BLaER1 (cell line): Measurements from ENCODE around the gene RASL10A.
A peak's percentile ranks its signal among the peaks of the same experiment; 100 is the strongest.

ENCODE experiments used
- H3K27ac ChIP-seq: shearing (Covaris generic); formaldehyde crosslinking; 2 replicates; pipeline ENCODE4 v1.8.1; 2022
- H3K27me3 ChIP-seq: shearing (Covaris generic); formaldehyde crosslinking; 2 replicates; pipeline ENCODE4 v1.8.1; 2022
- H3K36me3 ChIP-seq: shearing (Covaris generic); formaldehyde crosslinking; 2 replicates; pipeline ENCODE4 v1.8.1; 2022
- H3K4me1 ChIP-seq: shearing (Covaris generic); formaldehyde crosslinking; 2 replicates; pipeline ENCODE4 v1.8.1; 2022
- H3K4me2 ChIP-seq: shearing (Covaris generic); formaldehyde crosslinking; 2 replicates; pipeline ENCODE4 v1.8.1; 2022
- H3K4me3 ChIP-seq: shearing (Covaris generic); formaldehyde crosslinking; 2 replicates; pipeline ENCODE4 v1.8.1; 2022
- H3K9ac ChIP-seq: shearing (Covaris generic); formaldehyde crosslinking; 2 replicates; pipeline ENCODE4 v1.8.1; 2022
- H3K9me3 ChIP-seq: shearing (Covaris generic); formaldehyde crosslinking; 2 replicates; pipeline ENCODE4 v1.8.1; 2022
- H4K20me1 ChIP-seq: shearing (Covaris generic); formaldehyde crosslinking; 2 replicates; pipeline ENCODE4 v1.8.1; 2022
- Cebpa-rat ChIP-seq: shearing (Covaris generic); IDR thresholded peaks from 2 replicates; pipeline ENCODE4 v1.8.1; 2022

Gene RASL10A

GRCh38 chr22:29267858-29268510, 47.5 kb downstream of the RASL10A start, which contains the start of the genes EWSR1 and RHBDD3:
TSS of gene EWSR1 (plus strand) at chr22:29268268. CDS start at chr22:29268337, 69 bp downstream.
TSS of gene RHBDD3 (minus strand) at chr22:29267981. CDS start at chr22:29265626, 2,355 bp downstream.
- Histone ChIP-seq H3K9ac (peak within 1 kb of the TSS; percentile 100), H3K9me3 (no peaks in the 10 kb centered on the region), H3K36me3 (peaks cover 64% of the 10 kb centered on the region), H4K20me1 (peaks cover 62% of the 10 kb centered on the region), H3K4me1 (peaks cover 78% of the 10 kb centered on the region), H3K4me2 (peak within 1 kb of the TSS; percentile 99), H3K27me3 (no peaks in the 10 kb centered on the region), H3K27ac (peak within 1 kb of the TSS; percentile 100), H3K4me3 (peak within 1 kb of the TSS; percentile 87)
- no peak for TF ChIP-seq Cebpa-rat

GRCh38 chr22:29267462-29267857, 48.0 kb downstream of the RASL10A start:
- Histone ChIP-seq H3K4me3 (peak overlapping the region; percentile 87), H3K4me1 (peaks cover 78% of the 10 kb centered on the region), H3K9me3 (no peaks in the 10 kb centered on the region), H3K27ac (peak overlapping the region; percentile 100), H4K20me1 (peaks cover 62% of the 10 kb centered on the region), H3K36me3 (peaks cover 58% of the 10 kb centered on the region), H3K9ac (peak overlapping the region; percentile 100), H3K4me2 (peak overlapping the region; percentile 99), H3K27me3 (no peaks in the 10 kb centered on the region)
- TF ChIP-seq Cebpa-rat = no peak

GRCh38 chr22:29266564-29267461, 48.7 kb downstream of the RASL10A start:
- Histone ChIP-seq H3K4me3 (peak overlapping the region; percentile 87), H3K4me1 (peaks cover 72% of the 10 kb centered on the region), H3K9me3 (no peaks in the 10 kb centered on the region), H3K27ac (peak overlapping the region; percentile 100), H4K20me1 (peaks cover 60% of the 10 kb centered on the region), H3K4me2 (peak overlapping the region; percentile 99), H3K36me3 (peaks cover 52% of the 10 kb centered on the region), H3K9ac (peak overlapping the region; percentile 100), H3K27me3 (no peaks in the 10 kb centered on the region)
- no peak for TF ChIP-seq Cebpa-rat

- Histone ChIP-seq H3K9me3 (no peaks in the 10 kb centered on the region), H3K9ac (no peak overlapping the region; the same call in 1 of the 2 replicates), H3K4me3 (no peak overlapping the region), H3K4me2 (peak overlapping the region; percentile 99), H3K4me1 (peaks cover 63% of the 10 kb centered on the region), H3K27ac (no peak overlapping the region), H4K20me1 (peaks cover 60% of the 10 kb centered on the region), H3K36me3 (peaks cover 43% of the 10 kb centered on the region), H3K27me3 (no peaks in the 10 kb centered on the region)
- no peak for TF ChIP-seq Cebpa-rat
Observed at GRCh38 chr22:29265929-29266328, 49.6 kb downstream of the RASL10A start.

GRCh38 chr22:29265305-29265704, 50.2 kb downstream of the RASL10A start:
- H4K20me1 ChIP-seq = peaks cover 60% of the 10 kb centered on the region
- no peak overlapping the region; the same call in 1 of the 2 replicates for H3K9ac ChIP-seq
- TF ChIP-seq Cebpa-rat = no peak
- no peaks in the 10 kb centered on the region for H3K27me3 ChIP-seq
- H3K4me1 ChIP-seq = peaks cover 61% of the 10 kb centered on the region
- no peaks in the 10 kb centered on the region for H3K9me3 ChIP-seq
- H3K36me3 ChIP-seq = peaks cover 42% of the 10 kb centered on the region
- peak overlapping the region; percentile 99 for H3K4me2 ChIP-seq
- H3K27ac ChIP-seq = no peak overlapping the region
- no peak overlapping the region for H3K4me3 ChIP-seq

- Histone ChIP-seq H3K4me2 (peak overlapping the region; percentile 73), H3K4me1 (peaks cover 54% of the 10 kb centered on the region), H3K27ac (0 out of 2 replicates have a peak overlapping the region, but pooled peaks have one; percentile 34), H3K9ac (peak overlapping the region; percentile 42), H3K4me3 (no peak overlapping the region), H3K9me3 (no peaks in the 10 kb centered on the region), H3K36me3 (peaks cover 46% of the 10 kb centered on the region), H3K27me3 (no peaks in the 10 kb centered on the region), H4K20me1 (peaks cover 52% of the 10 kb centered on the region)
- TF ChIP-seq Cebpa-rat = no peak
Observed at GRCh38 chr22:29263791-29264276, 51.7 kb downstream of the RASL10A start.
